HEK293 (cell line): ENCODE results near the gene ARFIP2.

Experiments
- CTCF ChIA-PET: fragments of 350-600 bp; formaldehyde crosslinking; extraction: SDS; loops from one replicate; lab custom pipeline; 2021; ENCODE audit warnings: antibody characterized with exemption; lab: Yijun Ruan, JAX
- POLR2A ChIA-PET: fragments of 300-600 bp; formaldehyde crosslinking; extraction: SDS; loops from one replicate; lab custom pipeline; 2020; ENCODE audit warnings: antibody characterized with exemption, inconsistent platforms; lab: Yijun Ruan, JAX
- H3K27ac ChIP-seq: fragments of 200-500 bp; sonication (Bioruptor generic); 2 replicates; pipeline ENCODE4 v1.5.1; 2014; ENCODE audit warnings: low read depth, low read length, control low read depth, inconsistent platforms; ENCODE audit errors: extremely low read depth
- H3K36me3 ChIP-seq, 2 experiments: fragments of 200-500 bp in 1 of 2; sonication (Bioruptor generic) in 1 of 2; 1 replicate in 1 of 2; 2 replicates in 1 of 2; pipeline ENCODE4 v1.5.1; 2014 to 2017; ENCODE audit warnings: inconsistent platforms in 2 of 2, low read length in 2 of 2; ENCODE audit not compliant: control insufficient read depth in 2 of 2, insufficient read depth in 1 of 2
- H3K4me1 ChIP-seq: fragments of 200-500 bp; sonication (Bioruptor generic); 2 replicates; pipeline ENCODE4 v1.5.1; 2014; ENCODE audit warnings: mild to moderate bottlenecking, low read length, inconsistent platforms; ENCODE audit not compliant: control insufficient read depth, insufficient read depth
- H3K4me3 ChIP-seq: 2 replicates; pipeline ENCODE4 v1.5.1; 2011; ENCODE audit warnings: low read depth, mild to moderate bottlenecking, control low read depth, low read length, moderate library complexity
- H3K9me3 ChIP-seq: fragments of 200-500 bp; sonication (Bioruptor generic); 2 replicates; pipeline ENCODE4 v1.5.1; 2014; ENCODE audit warnings: low read depth, low read length, inconsistent platforms; ENCODE audit not compliant: control insufficient read depth, insufficient read depth
- GFI1B ChIP-seq: fragments of 450-650 bp; formaldehyde crosslinking; IDR thresholded peaks from 2 replicates; pipeline ENCODE4 v1.5.1; 2016; ENCODE audit warnings: missing biosample characterization, missing genetic modification characterization
- HOXD13 ChIP-seq: sonication (generic); formaldehyde crosslinking; IDR thresholded peaks from 2 replicates; pipeline ENCODE4 v1.8.0; 2022; ENCODE audit warnings: missing genetic modification reagents, borderline replicate concordance
- KLF17 ChIP-seq: fragments of 450-650 bp; formaldehyde crosslinking; IDR thresholded peaks from 2 replicates; pipeline ENCODE4 v1.5.1; 2016; ENCODE audit warnings: missing biosample characterization, missing genetic modification characterization
- RBAK ChIP-seq: fragments of 450-650 bp; formaldehyde crosslinking; IDR thresholded peaks from 2 replicates; pipeline ENCODE4 v1.5.1; 2016; ENCODE audit warnings: missing biosample characterization, missing genetic modification characterization
- REPIN1 ChIP-seq: fragments of 450-650 bp; formaldehyde crosslinking; IDR thresholded peaks from 2 replicates; pipeline ENCODE4 v1.5.1; 2017; ENCODE audit warnings: missing biosample characterization, missing genetic modification characterization, low read depth
- ZFHX2 ChIP-seq: fragments of 450-650 bp; formaldehyde crosslinking; conservative IDR thresholded peaks from 2 replicates; pipeline ENCODE4 v1.5.1; 2016; ENCODE audit warnings: missing biosample characterization, missing genetic modification characterization
- ZFP37 ChIP-seq: fragments of 450-650 bp; formaldehyde crosslinking; IDR thresholded peaks from 2 replicates; pipeline ENCODE4 v1.5.1; 2016; ENCODE audit warnings: missing biosample characterization, missing genetic modification characterization
- ZNF114 ChIP-seq: fragments of 450-650 bp; formaldehyde crosslinking; IDR thresholded peaks from 2 replicates; pipeline ENCODE4 v1.5.0; 2017; ENCODE audit warnings: missing biosample characterization, missing genetic modification characterization
- ZNF362 ChIP-seq: fragments of 450-650 bp; formaldehyde crosslinking; IDR thresholded peaks from 2 replicates; pipeline ENCODE4 v1.5.1; 2016; ENCODE audit warnings: missing biosample characterization, missing genetic modification characterization
- ZNF580 ChIP-seq: fragments of 450-650 bp; formaldehyde crosslinking; IDR thresholded peaks from 2 replicates; pipeline ENCODE4 v1.5.1; 2016; ENCODE audit warnings: missing biosample characterization, missing genetic modification characterization
- ZSCAN5A ChIP-seq: fragments of 450-650 bp; formaldehyde crosslinking; IDR thresholded peaks from 2 replicates; pipeline ENCODE4 v1.5.1; 2016; ENCODE audit warnings: missing biosample characterization, missing genetic modification characterization

Gene ARFIP2

GRCh38 chr11:6438979-6439571 is 42.1 kb downstream of the ARFIP2 start (continued):
- TF ChIP-seq ZNF580 (tag by site-specific recombination) (no peak), KLF17 (tag by site-specific recombination) (no peak)

GRCh38 chr11:6437993-6438392 is 43.1 kb downstream of the ARFIP2 start:
- Histone ChIP-seq H3K9me3 (no peaks in the 10 kb centered on the region), H3K27ac (no peak overlapping the region), H3K4me3 (no peak overlapping the region)
- CTCF ChIA-PET, result interaction anchor here (0.6 to 11.2 kb wide), 23 partner anchors 9 to 1252 kb away, joined by 3 to 228 read pairs (median 5); partner anchors contain the start of genes APBB1 and SMPD1
- POLR2A ChIA-PET, result interaction anchor here (0.9 kb wide), 1 partner anchor 19 kb away, joined by 4 read pairs; the partner anchor contains the start of gene APBB1
- no peak for TF ChIP-seq ZFP37 (tag by site-specific recombination)
- TF ChIP-seq, all 188 proteins: peak for 0
- Histone ChIP-seq H3K4me1 (no peaks in the 10 kb centered on the region), H3K36me3 (no peaks in the 10 kb centered on the region)

GRCh38 chr11:6437423-6437822 is 43.7 kb downstream of the ARFIP2 start:
- Histone ChIP-seq H3K9me3 (no peaks in the 10 kb centered on the region), H3K36me3 (no peaks in the 10 kb centered on the region), H3K4me3 (no peak overlapping the region), H3K27ac (no peak overlapping the region), H3K4me1 (no peaks in the 10 kb centered on the region)
- TF ChIP-seq GFI1B, result no peak
- no peak for TF ChIP-seq HOXD13 (CRISPR knock-in tag)
- TF ChIP-seq ZSCAN5A (tag by site-specific recombination), result no peak
- no peak for TF ChIP-seq ZNF362 (tag by site-specific recombination)
- POLR2A ChIA-PET, result interaction anchor here (0.9 kb wide), 1 partner anchor 18 kb away, joined by 4 read pairs; the partner anchor contains the start of gene APBB1
- CTCF ChIA-PET, result interaction anchor here (0.6 to 11.2 kb wide), 9 partner anchors 9 to 1252 kb away, joined by 3 to 228 read pairs (median 4); partner anchors contain the start of gene SMPD1

GRCh38 chr11:6433998-6434660 is 47.0 kb downstream of the ARFIP2 start:
- H3K4me1 ChIP-seq, result no peaks in the 10 kb centered on the region
- POLR2A ChIA-PET, result no interaction called here
- TF ChIP-seq RBAK (tag by site-specific recombination), result no peak
- TF ChIP-seq ZNF114, result no peak
- 0 out of 2 replicates have a peak, but pooled peaks have one; percentile 19 for TF ChIP-seq ZFHX2 (tag by site-specific recombination)
- no peak for TF ChIP-seq REPIN1 (tag by site-specific recombination)
- TF ChIP-seq, all 188 proteins: peak for 1
- Histone ChIP-seq H3K36me3 (no peaks in the 10 kb centered on the region), H3K9me3 (no peaks in the 10 kb centered on the region), H3K4me3 (no peak overlapping the region), H3K27ac (no peak overlapping the region)
- CTCF ChIA-PET, result interaction anchor here (2.0 to 2.5 kb wide), 3 partner anchors 10 to 55 kb away, joined by 7 to 9 read pairs (median 8); no protein-coding TSS in a partner anchor
